HepG2 (cell line): ENCODE results near the gene TEAD4. TPM values are rescaled to one million over a fixed set of nuclear protein-coding genes. Genes with fewer than 3 reads are reported as not detected.

Experiments used
- FOXJ3 ChIP-seq: sonication (generic); formaldehyde crosslinking; IDR thresholded peaks from 2 replicates; pipeline ENCODE4 v1.4.0; 2020; ENCODE audit warnings: missing genetic modification reagents, mild to moderate bottlenecking, borderline replicate concordance
- GABPA ChIP-seq, 2 experiments: IDR thresholded peaks; 2 replicates each; pipeline ENCODE4 v1.6.1; 2011 to 2016; ENCODE audit warnings: low read depth in 2 of 2, low read length in 1 of 2, missing biosample characterization in 1 of 2, missing genetic modification characterization in 1 of 2
- GPN1 ChIP-seq: sonication (generic); formaldehyde crosslinking; IDR thresholded peaks from 2 replicates; pipeline ENCODE4 v1.5.1; 2020; ENCODE audit warnings: missing genetic modification reagents, borderline replicate concordance
- HNF4A ChIP-seq: sonication (generic); formaldehyde crosslinking; IDR thresholded peaks from 2 replicates; pipeline ENCODE4 v1.4.0; 2020; ENCODE audit warnings: missing genetic modification reagents
- NFKBIZ ChIP-seq: IDR thresholded peaks from 2 replicates; pipeline ENCODE4 v1.6.1; 2018; ENCODE audit warnings: missing genetic modification reagents, missing compliant biosample characterization
- PHF5A ChIP-seq: IDR thresholded peaks from one replicate; pipeline ENCODE4 v1.6.1; 2018; ENCODE audit warnings: low read depth, missing genetic modification reagents; ENCODE audit not compliant: unreplicated experiment
- TEAD2 ChIP-seq: sonication (generic); formaldehyde crosslinking; IDR thresholded peaks from 2 replicates; pipeline ENCODE4 v1.9.0; 2021; ENCODE audit warnings: missing genetic modification reagents
- TOE1 ChIP-seq: sonication (generic); formaldehyde crosslinking; IDR thresholded peaks from 2 replicates; pipeline ENCODE4 v1.4.0; 2020; ENCODE audit warnings: mild to moderate bottlenecking, missing genetic modification reagents
- ZC3H4 ChIP-seq: sonication (generic); formaldehyde crosslinking; IDR thresholded peaks from 2 replicates; pipeline ENCODE4 v1.4.0; 2020; ENCODE audit warnings: missing genetic modification reagents, borderline replicate concordance
- ZFX ChIP-seq: sonication (generic); formaldehyde crosslinking; IDR thresholded peaks from 2 replicates; pipeline ENCODE4 v1.4.0; 2020; ENCODE audit warnings: mild to moderate bottlenecking, low read depth, missing genetic modification reagents, moderate library complexity
- ZNF460 ChIP-seq: sonication (generic); formaldehyde crosslinking; IDR thresholded peaks from 2 replicates; pipeline ENCODE4 v1.5.1; 2020; ENCODE audit warnings: missing genetic modification reagents, mild to moderate bottlenecking, borderline replicate concordance
- ZNF510 ChIP-seq: sonication (generic); formaldehyde crosslinking; IDR thresholded peaks from 2 replicates; pipeline ENCODE4 v1.4.0; 2020; ENCODE audit warnings: low read depth, mild to moderate bottlenecking, missing genetic modification reagents
- ZNF605 ChIP-seq: sonication (generic); formaldehyde crosslinking; IDR thresholded peaks from 2 replicates; pipeline ENCODE4 v1.8.0; 2022; ENCODE audit warnings: mild to moderate bottlenecking, missing genetic modification reagents
- ZNF709 ChIP-seq: sonication (generic); formaldehyde crosslinking; IDR thresholded peaks from 2 replicates; pipeline ENCODE4 v1.5.0; 2020; ENCODE audit warnings: mild to moderate bottlenecking, missing genetic modification reagents
- ZNF879 ChIP-seq: sonication (generic); formaldehyde crosslinking; IDR thresholded peaks from 2 replicates; pipeline ENCODE4 v1.8.1; 2023; ENCODE audit warnings: missing genetic modification reagents
- polyA plus RNA-seq, 8 experiments: library from polyadenylated mRNA; depleted of rRNA in 3 of 8; stranded (reverse) in 7 of 8; unstranded in 1 of 8; fragments of >200 nt; fragmentation: Illumina TruSeq in 4 of 8; extraction: Trizol in 4 of 8; gene quantifications; 2 replicates each; pipeline versions ENCODE4 v1.2.1 to v1.2.3, GENCODE V29; 2011 to 2016; ENCODE audit warnings: low read depth in 4 of 8, missing spikeins in 1 of 8, mixed read lengths in 1 of 8; ENCODE audit not compliant: insufficient read depth in 1 of 8
- total RNA-seq, 5 experiments: library from RNA; depleted of rRNA; stranded (reverse); fragments of >200 nt; fragmentation: Illumina TruSeq; extraction: Trizol; gene quantifications; 2 replicates each; pipeline ENCODE4 v1.2.3, GENCODE V29; 2016; ENCODE audit warnings: low read depth in 1 of 5
- TF ChIP-seq, protein P1 (sequence below): IDR thresholded peaks from 2 replicates; pipeline ENCODE4 v1.6.1; 2012; ENCODE audit warnings: low read length, improper control_type of control experiment
- TF ChIP-seq, protein P2 (sequence below): sonication (generic); formaldehyde crosslinking; IDR thresholded peaks from 2 replicates; pipeline ENCODE4 v1.5.0; 2020; ENCODE audit warnings: missing genetic modification reagents
- TF ChIP-seq, protein P3 (sequence below): sonication (generic); formaldehyde crosslinking; IDR thresholded peaks from 2 replicates; pipeline ENCODE4 v1.4.0; 2020; ENCODE audit warnings: mild to moderate bottlenecking, low read depth, missing genetic modification reagents
- TF ChIP-seq, protein P4 (sequence below): sonication (generic); formaldehyde crosslinking; IDR thresholded peaks from 2 replicates; pipeline ENCODE4 v1.5.0; 2020; ENCODE audit warnings: mild to moderate bottlenecking, missing genetic modification reagents
- TF ChIP-seq, protein P5 (sequence below): sonication (generic); formaldehyde crosslinking; IDR thresholded peaks from 2 replicates; pipeline ENCODE4 v1.8.1; 2023; ENCODE audit warnings: mild to moderate bottlenecking, moderate library complexity, missing genetic modification reagents

Gene TEAD4
- total and polyA plus RNA-seq, 2 of the 13 experiments (the other 11 are each of a cell fraction or from before 2014, with no cell fraction given), result 45.0 to 69.4 TPM

DNA sequence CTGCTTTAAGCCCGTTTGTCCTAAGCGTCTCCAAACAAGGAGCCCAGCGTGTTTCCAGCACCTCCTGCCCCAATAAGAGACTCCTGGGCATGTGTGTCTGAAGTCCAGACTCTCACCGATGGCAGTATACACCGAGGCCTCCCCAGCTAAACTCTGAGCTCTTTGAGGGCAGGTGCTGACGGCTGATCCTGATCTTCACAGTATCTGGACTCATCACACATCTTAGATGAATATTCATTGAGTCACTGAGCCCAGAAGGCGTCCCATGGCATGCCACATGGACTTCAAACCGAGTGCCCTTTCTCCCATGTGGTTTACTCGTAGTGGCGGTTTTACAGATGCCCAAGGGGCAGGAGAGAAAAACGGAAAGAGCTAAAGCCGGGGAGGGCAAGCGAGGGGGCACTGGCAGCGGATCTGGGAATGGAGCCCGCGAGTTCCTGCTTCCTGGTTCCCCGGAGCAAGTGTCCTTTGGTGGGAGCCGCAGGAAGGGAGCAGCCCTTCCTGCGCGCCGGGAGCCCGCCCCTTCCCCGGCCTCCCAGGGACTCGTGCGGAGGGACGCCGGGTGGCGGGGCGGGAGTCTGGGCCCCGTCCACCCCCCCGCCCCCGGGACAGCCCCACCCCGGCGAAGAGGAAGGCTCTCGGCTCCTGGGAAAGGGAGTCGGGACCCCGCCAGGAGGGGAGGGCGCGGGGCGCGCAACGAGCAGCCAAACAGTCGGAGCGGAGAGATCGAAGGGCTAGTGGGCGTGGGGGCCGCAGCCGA, 585 bp upstream of the TEAD4 start (continued):
- TF ChIP-seq GPN1 (no peak), NFKBIZ (no peak), HNF4A (CRISPR knock-in tag) (peak; percentile 38; the same call in 1 of the 2 replicates), ZC3H4 (CRISPR knock-in tag) (no peak), ZFX (peak; percentile 37), ZNF709 (CRISPR knock-in tag) (peak; percentile 45; the same call in 1 of the 2 replicates), TOE1 (CRISPR knock-in tag) (no peak), GABPA (IDR thresholded peaks at IDR 0.05; ENCODE audit: low read depth, low read length) (no peak), GABPA (CRISPR knock-in tag; IDR thresholded peaks at IDR 0.05; ENCODE audit: low read depth) (peak; percentile 53; the same call in 1 of the 2 replicates), FOXJ3 (CRISPR knock-in tag) (no peak), ZNF460 (no peak), ZNF605 (0 out of 2 replicates have a peak, but pooled peaks have one; percentile 31), PHF5A (CRISPR knock-in tag) (no peak), ZNF510 (CRISPR knock-in tag) (no peak), TEAD2 (no peak), ZNF879 (no peak)
- TF ChIP-seq, protein P1, sequence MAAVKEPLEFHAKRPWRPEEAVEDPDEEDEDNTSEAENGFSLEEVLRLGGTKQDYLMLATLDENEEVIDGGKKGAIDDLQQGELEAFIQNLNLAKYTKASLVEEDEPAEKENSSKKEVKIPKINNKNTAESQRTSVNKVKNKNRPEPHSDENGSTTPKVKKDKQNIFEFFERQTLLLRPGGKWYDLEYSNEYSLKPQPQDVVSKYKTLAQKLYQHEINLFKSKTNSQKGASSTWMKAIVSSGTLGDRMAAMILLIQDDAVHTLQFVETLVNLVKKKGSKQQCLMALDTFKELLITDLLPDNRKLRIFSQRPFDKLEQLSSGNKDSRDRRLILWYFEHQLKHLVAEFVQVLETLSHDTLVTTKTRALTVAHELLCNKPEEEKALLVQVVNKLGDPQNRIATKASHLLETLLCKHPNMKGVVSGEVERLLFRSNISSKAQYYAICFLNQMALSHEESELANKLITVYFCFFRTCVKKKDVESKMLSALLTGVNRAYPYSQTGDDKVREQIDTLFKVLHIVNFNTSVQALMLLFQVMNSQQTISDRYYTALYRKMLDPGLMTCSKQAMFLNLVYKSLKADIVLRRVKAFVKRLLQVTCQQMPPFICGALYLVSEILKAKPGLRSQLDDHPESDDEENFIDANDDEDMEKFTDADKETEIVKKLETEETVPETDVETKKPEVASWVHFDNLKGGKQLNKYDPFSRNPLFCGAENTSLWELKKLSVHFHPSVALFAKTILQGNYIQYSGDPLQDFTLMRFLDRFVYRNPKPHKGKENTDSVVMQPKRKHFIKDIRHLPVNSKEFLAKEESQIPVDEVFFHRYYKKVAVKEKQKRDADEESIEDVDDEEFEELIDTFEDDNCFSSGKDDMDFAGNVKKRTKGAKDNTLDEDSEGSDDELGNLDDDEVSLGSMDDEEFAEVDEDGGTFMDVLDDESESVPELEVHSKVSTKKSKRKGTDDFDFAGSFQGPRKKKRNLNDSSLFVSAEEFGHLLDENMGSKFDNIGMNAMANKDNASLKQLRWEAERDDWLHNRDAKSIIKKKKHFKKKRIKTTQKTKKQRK, result no peak
- TF ChIP-seq, protein P2, sequence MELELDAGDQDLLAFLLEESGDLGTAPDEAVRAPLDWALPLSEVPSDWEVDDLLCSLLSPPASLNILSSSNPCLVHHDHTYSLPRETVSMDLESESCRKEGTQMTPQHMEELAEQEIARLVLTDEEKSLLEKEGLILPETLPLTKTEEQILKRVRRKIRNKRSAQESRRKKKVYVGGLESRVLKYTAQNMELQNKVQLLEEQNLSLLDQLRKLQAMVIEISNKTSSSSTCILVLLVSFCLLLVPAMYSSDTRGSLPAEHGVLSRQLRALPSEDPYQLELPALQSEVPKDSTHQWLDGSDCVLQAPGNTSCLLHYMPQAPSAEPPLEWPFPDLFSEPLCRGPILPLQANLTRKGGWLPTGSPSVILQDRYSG (CRISPR knock-in tag), result no peak
- TF ChIP-seq, protein P3, sequence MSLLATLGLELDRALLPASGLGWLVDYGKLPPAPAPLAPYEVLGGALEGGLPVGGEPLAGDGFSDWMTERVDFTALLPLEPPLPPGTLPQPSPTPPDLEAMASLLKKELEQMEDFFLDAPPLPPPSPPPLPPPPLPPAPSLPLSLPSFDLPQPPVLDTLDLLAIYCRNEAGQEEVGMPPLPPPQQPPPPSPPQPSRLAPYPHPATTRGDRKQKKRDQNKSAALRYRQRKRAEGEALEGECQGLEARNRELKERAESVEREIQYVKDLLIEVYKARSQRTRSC, result no peak
- TF ChIP-seq, protein P4, sequence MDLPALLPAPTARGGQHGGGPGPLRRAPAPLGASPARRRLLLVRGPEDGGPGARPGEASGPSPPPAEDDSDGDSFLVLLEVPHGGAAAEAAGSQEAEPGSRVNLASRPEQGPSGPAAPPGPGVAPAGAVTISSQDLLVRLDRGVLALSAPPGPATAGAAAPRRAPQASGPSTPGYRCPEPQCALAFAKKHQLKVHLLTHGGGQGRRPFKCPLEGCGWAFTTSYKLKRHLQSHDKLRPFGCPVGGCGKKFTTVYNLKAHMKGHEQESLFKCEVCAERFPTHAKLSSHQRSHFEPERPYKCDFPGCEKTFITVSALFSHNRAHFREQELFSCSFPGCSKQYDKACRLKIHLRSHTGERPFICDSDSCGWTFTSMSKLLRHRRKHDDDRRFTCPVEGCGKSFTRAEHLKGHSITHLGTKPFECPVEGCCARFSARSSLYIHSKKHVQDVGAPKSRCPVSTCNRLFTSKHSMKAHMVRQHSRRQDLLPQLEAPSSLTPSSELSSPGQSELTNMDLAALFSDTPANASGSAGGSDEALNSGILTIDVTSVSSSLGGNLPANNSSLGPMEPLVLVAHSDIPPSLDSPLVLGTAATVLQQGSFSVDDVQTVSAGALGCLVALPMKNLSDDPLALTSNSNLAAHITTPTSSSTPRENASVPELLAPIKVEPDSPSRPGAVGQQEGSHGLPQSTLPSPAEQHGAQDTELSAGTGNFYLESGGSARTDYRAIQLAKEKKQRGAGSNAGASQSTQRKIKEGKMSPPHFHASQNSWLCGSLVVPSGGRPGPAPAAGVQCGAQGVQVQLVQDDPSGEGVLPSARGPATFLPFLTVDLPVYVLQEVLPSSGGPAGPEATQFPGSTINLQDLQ (CRISPR knock-in tag), result no peak
- TF ChIP-seq, protein P5, sequence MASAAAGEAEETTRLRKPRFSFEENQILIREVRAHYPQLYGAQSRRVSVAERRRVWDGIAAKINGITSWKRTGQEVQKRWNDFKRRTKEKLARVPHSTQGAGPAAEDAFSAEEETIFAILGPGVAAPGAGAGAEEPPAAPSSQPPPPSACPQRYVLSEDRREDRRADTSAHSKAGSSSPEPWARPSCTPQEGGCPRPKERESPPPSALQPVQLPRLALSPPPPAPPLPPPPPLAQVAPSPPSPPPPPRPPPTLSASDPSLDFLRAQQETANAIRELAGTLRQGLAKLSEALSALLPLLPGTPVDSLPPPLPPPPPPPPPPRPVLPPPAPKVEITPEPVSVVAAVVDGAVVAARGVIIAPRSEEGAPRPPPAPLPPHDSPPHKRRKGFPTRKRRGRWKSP (CRISPR knock-in tag), result 0 out of 2 replicates have a peak, but pooled peaks have one; percentile 51
